K562 (cell line): ENCODE measurements around the gene POR. TPM values are rescaled to one million over a fixed set of nuclear protein-coding genes. Genes with fewer than 3 reads are reported as not detected.

Source experiments
- ETV6 ChIP-seq, 3 experiments: fragments of 150-350 bp in 1 of 3; sonication (generic) in 1 of 3; formaldehyde crosslinking in 1 of 3; IDR thresholded peaks; 2 replicates each; pipeline versions ENCODE4 v1.6.1 to v1.8.0; 2014 to 2022; ENCODE audit warnings: borderline replicate concordance in 2 of 3, low read depth in 2 of 3, antibody characterized with exemption in 1 of 3, low read length in 1 of 3, mild to moderate bottlenecking in 1 of 3, missing genetic modification reagents in 1 of 3
- FOXA3 ChIP-seq, 2 experiments: fragments of 450-650 bp in 1 of 2; sonication (generic) in 1 of 2; formaldehyde crosslinking; IDR thresholded peaks in 1 of 2; conservative IDR thresholded peaks in 1 of 2; 2 replicates each; pipeline versions ENCODE4 v1.4.0 to v1.8.0; 2020 to 2022; ENCODE audit warnings: mild to moderate bottlenecking in 2 of 2, missing genetic modification reagents in 1 of 2
- KAT2B ChIP-seq: IDR thresholded peaks from one replicate; pipeline ENCODE4 v1.6.1; 2012; ENCODE audit warnings: low read depth, mild to moderate bottlenecking, control low read depth, inconsistent platforms, low read length, moderate library complexity
- KLF1 ChIP-seq: fragments of 450-650 bp; IDR thresholded peaks from 2 replicates; pipeline ENCODE4 v1.6.1; 2016; ENCODE audit warnings: missing genetic modification characterization, missing compliant biosample characterization
- MED1 ChIP-seq: sonication (generic); formaldehyde crosslinking; IDR thresholded peaks from 2 replicates; pipeline ENCODE4 v1.8.1; 2023; ENCODE audit warnings: missing genetic modification reagents, borderline replicate concordance
- MEF2A ChIP-seq: IDR thresholded peaks from 2 replicates; pipeline ENCODE4 v1.6.1; 2011; ENCODE audit warnings: low read depth, mild to moderate bottlenecking, low read length, moderate library complexity; ENCODE audit not compliant: control insufficient read depth
- MGA ChIP-seq: fragments of 450-650 bp; IDR thresholded peaks from 2 replicates; pipeline ENCODE4 v1.6.1; 2016; ENCODE audit warnings: mild to moderate bottlenecking, moderate library complexity
- SUPT5H ChIP-seq: fragments of 450-650 bp; IDR thresholded peaks from 2 replicates; pipeline ENCODE4 v1.6.1; 2016
- TAF1 ChIP-seq: IDR thresholded peaks from 2 replicates; pipeline ENCODE4 v1.6.1; 2011; ENCODE audit warnings: mild to moderate bottlenecking, low read length, moderate library complexity; ENCODE audit not compliant: insufficient read depth, control insufficient read depth, severe bottlenecking; ENCODE audit errors: extremely low read depth
- ZFP30 ChIP-seq: fragments of 250-450 bp; sonication (Bioruptor Pico); IDR thresholded peaks from 2 replicates; pipeline ENCODE4 v1.8.0; 2022; ENCODE audit warnings: moderate library complexity, mild to moderate bottlenecking, inconsistent platforms, borderline replicate concordance
- ZNF12 ChIP-seq: sonication (generic); formaldehyde crosslinking; IDR thresholded peaks from 2 replicates; pipeline ENCODE4 v1.4.0; 2020; ENCODE audit warnings: mild to moderate bottlenecking, missing genetic modification reagents
- ZNF140 ChIP-seq: fragments of 250-450 bp; sonication (Bioruptor Pico); IDR thresholded peaks from 2 replicates; pipeline ENCODE4 v1.8.0; 2021; ENCODE audit warnings: moderate library complexity, mild to moderate bottlenecking, inconsistent platforms
- ZNF324 ChIP-seq: fragments of 250-450 bp; sonication (Bioruptor Pico); IDR thresholded peaks from 2 replicates; pipeline ENCODE4 v1.4.0; 2020; ENCODE audit warnings: mild to moderate bottlenecking
- ZNF57 ChIP-seq: fragments of 450-650 bp; formaldehyde crosslinking; IDR thresholded peaks from 2 replicates; pipeline ENCODE4 v1.4.0; 2020; ENCODE audit warnings: mild to moderate bottlenecking, moderate library complexity
- ZNF695 ChIP-seq: fragments of 450-650 bp; formaldehyde crosslinking; IDR thresholded peaks from 2 replicates; pipeline ENCODE4 v1.4.0; 2020; ENCODE audit warnings: mild to moderate bottlenecking, moderate library complexity
- polyA plus RNA-seq, 8 experiments: library from polyadenylated mRNA; depleted of rRNA in 4 of 8; stranded (reverse) in 5 of 8; unstranded in 3 of 8; fragments of >200 nt; fragmentation: Nextera tagmentation in 2 of 8; fragmentation: Illumina TruSeq in 1 of 8; extraction: Ambion mirVana in 2 of 8; extraction: Trizol in 1 of 8; gene quantifications; 2 replicates each; pipeline versions ENCODE4 v1.2.1 to v1.2.3, GENCODE V29; 2011 to 2014; ENCODE audit warnings: inconsistent platforms in 1 of 8, missing spikeins in 1 of 8
- total RNA-seq, 7 experiments: library from RNA; depleted of rRNA in 6 of 7; stranded (reverse); fragments of >200 nt in 6 of 7; fragmentation: Illumina TruSeq in 2 of 7; extraction: Trizol in 2 of 7; gene quantifications; 2 replicates each; pipeline versions ENCODE4 v1.2.1 to v1.2.3, GENCODE V29; 2011 to 2021; ENCODE audit warnings: low replicate concordance in 1 of 7

The POR gene
- total and polyA plus RNA-seq, 9 of the 15 experiments (the other 6 are each of a cell fraction or from before 2014, with no cell fraction given), result 4.7 to 142 (median 40.8) TPM

GRCh38 chr7:75945297-75946168, 30.6 kb downstream of the POR start (continued):
- TF ChIP-seq ZFP30 (CRISPR knock-in tag) (no peak), ZNF324 (CRISPR knock-in tag) (no peak), SUPT5H (no peak), ZNF695 (CRISPR knock-in tag) (no peak), MED1 (no peak), FOXA3 (CRISPR knock-in tag; conservative IDR thresholded peaks at IDR 0.05 in 1 of 2, IDR thresholded peaks at IDR 0.05 in 1 of 2) (peak in 1 of 2 experiments; percentile 82; a peak in 2 of 4 replicates), KLF1 (no peak), ETV6 (IDR thresholded peaks at IDR 0.05; ENCODE audit: borderline replicate concordance in 1 of 2, low read depth in 2 of 2, low read length in 1 of 2) (no peak), ETV6 (CRISPR knock-in tag; IDR thresholded peaks at IDR 0.05; ENCODE audit: borderline replicate concordance) (no peak), TAF1 (no peak), MEF2A (no peak), ZNF12 (CRISPR knock-in tag) (no peak), MGA (no peak; the same call in 1 of the 2 replicates), KAT2B (no peak), ZNF140 (no peak), ZNF57 (CRISPR knock-in tag) (no peak)
